B cell (primary cell): Measurements from ENCODE around the gene FGD4. TPM values are rescaled to one million over a fixed set of nuclear protein-coding genes. Genes with fewer than 3 reads are reported as not detected.

Source experiments
- ATAC-seq: fragments of 200-7000 bp; cut with Tn5 transposase; one replicate; pipeline ENCODE4 v1.10.0; 2021; ENCODE audit warnings: low read depth, mild to moderate bottlenecking, moderate number of reproducible peaks, moderate library complexity
- CTCF ChIA-PET: fragments of 350-600 bp; sonication (Branson Sonifier 250); formaldehyde crosslinking; loops from one replicate; lab custom pipeline; 2021; ENCODE audit warnings: antibody characterized with exemption, inconsistent platforms; lab: Charles Lee
- POLR2A ChIA-PET: fragments of 350-600 bp; sonication (Branson Sonifier 250); formaldehyde crosslinking; loops from one replicate; lab custom pipeline; 2021; ENCODE audit warnings: antibody characterized with exemption; lab: Charles Lee
- DNase-seq: peaks from one replicate; pipeline ENCODE4 v3.0.0; 2013
- H2AFZ ChIP-seq: 2 replicates; pipeline ENCODE4 v1.6.1; 2012; ENCODE audit warnings: mild to moderate bottlenecking, low read depth, low read length; ENCODE audit not compliant: insufficient read depth, poor library complexity, severe bottlenecking
- H3K27ac ChIP-seq, 2 donors: 1 replicate in 1 of 2; 2 replicates in 1 of 2; pipeline ENCODE4 v1.5.1; 2012 to 2013; ENCODE audit warnings: low read length in 2 of 2, mild to moderate bottlenecking in 2 of 2, moderate library complexity in 1 of 2
- H3K27me3 ChIP-seq, 4 experiments: fragments of 200-600 bp in 1 of 4; sonication (generic) in 1 of 4; replicated peaks in 1 of 4; 1 replicate in 2 of 4; 2 replicates in 2 of 4; pipeline versions ENCODE4 v1.6.1 to v1.7.0; 2013 to 2016; ENCODE audit warnings: low read length in 3 of 4, mild to moderate bottlenecking in 2 of 4, mixed read lengths in 1 of 4, moderate library complexity in 1 of 4; ENCODE audit not compliant: insufficient read depth in 4 of 4, control insufficient read depth in 3 of 4; ENCODE audit errors: control extremely low read depth in 1 of 4
- H3K36me3 ChIP-seq, 2 experiments: replicated peaks in 1 of 2; 1 replicate in 1 of 2; 2 replicates in 1 of 2; pipeline versions ENCODE4 v1.6.1 to v1.7.1; 2013; ENCODE audit warnings: low read length in 1 of 2; ENCODE audit not compliant: insufficient read depth in 2 of 2, control insufficient read depth in 1 of 2; ENCODE audit errors: control extremely low read depth in 1 of 2, extremely low read depth in 1 of 2
- H3K4me1 ChIP-seq, 2 donors: fragments of 200-600 bp in 1 of 2; sonication (generic) in 1 of 2; 1 replicate in 1 of 2; 2 replicates in 1 of 2; pipeline versions ENCODE4 v1.5.1 to v1.6.1; 2013 to 2017; ENCODE audit warnings: low read length in 2 of 2; ENCODE audit not compliant: control insufficient read depth in 2 of 2, insufficient read depth in 2 of 2
- H3K4me2 ChIP-seq: replicated peaks from 2 replicates; pipeline ENCODE3; 2012; ENCODE audit warnings: mild to moderate bottlenecking, low read depth, low read length; ENCODE audit not compliant: poor library complexity, severe bottlenecking
- H3K4me3 ChIP-seq, 5 experiments: fragments of 200-600 bp in 1 of 5; sonication (generic) in 1 of 5; 1 replicate in 3 of 5; 2 replicates in 2 of 5; pipeline versions ENCODE4 v1.5.1 to v1.7.0; 2011 to 2016; ENCODE audit warnings: low read length in 4 of 5, mild to moderate bottlenecking in 4 of 5, low read depth in 2 of 5, control low read depth in 1 of 5, moderate library complexity in 1 of 5; ENCODE audit not compliant: insufficient read depth in 1 of 5; ENCODE audit errors: control extremely low read depth in 1 of 5, extremely low read depth in 1 of 5
- H3K79me2 ChIP-seq: fragments of 200-600 bp; sonication (generic); one replicate; pipeline ENCODE4 v1.6.0; 2016; ENCODE audit warnings: low read length; ENCODE audit not compliant: control insufficient read depth, insufficient read depth
- H3K9ac ChIP-seq: fragments of 200-600 bp; sonication (generic); 2 replicates; pipeline ENCODE4 v1.6.1; 2017; ENCODE audit warnings: mild to moderate bottlenecking, low read length, moderate library complexity
- H3K9me3 ChIP-seq, 3 donors: one replicate each; pipeline versions ENCODE4 v1.6.1 to v1.7.1; 2013; ENCODE audit warnings: low read length in 2 of 3; ENCODE audit not compliant: control insufficient read depth in 2 of 3, insufficient read depth in 1 of 3; ENCODE audit errors: control extremely low read depth in 1 of 3
- H4K20me1 ChIP-seq: 2 replicates; pipeline ENCODE4 v1.6.0; 2012; ENCODE audit warnings: mild to moderate bottlenecking, low read length; ENCODE audit not compliant: insufficient read depth, control insufficient read depth, poor library complexity, severe bottlenecking
- H3K27ac Mint-ChIP-seq: one replicate; pipeline ENCODE4 v1.8.0; 2021; ENCODE audit warnings: mixed read lengths
- H3K27me3 Mint-ChIP-seq: one replicate; pipeline ENCODE4 v1.8.0; 2021; ENCODE audit warnings: mixed read lengths
- H3K4me1 Mint-ChIP-seq: one replicate; pipeline ENCODE4 v1.8.0; 2021; ENCODE audit warnings: mixed read lengths
- H3K4me3 Mint-ChIP-seq: one replicate; pipeline ENCODE4 v1.8.0; 2021; ENCODE audit warnings: mixed read lengths
- H3K9me3 Mint-ChIP-seq: one replicate; pipeline ENCODE4 v1.8.0; 2022; ENCODE audit warnings: mixed read lengths; ENCODE audit not compliant: insufficient read depth
- CTCF ChIP-seq: fragments of 200-600 bp; IDR thresholded peaks from one replicate; pipeline ENCODE4 v1.8.0; 2022; ENCODE audit warnings: antibody characterized with exemption, mild to moderate bottlenecking
- EZH2 ChIP-seq: IDR thresholded peaks from 2 replicates; pipeline ENCODE4 v1.6.1; 2012; ENCODE audit warnings: borderline replicate concordance, low read depth, mild to moderate bottlenecking, moderate library complexity, low read length; ENCODE audit not compliant: insufficient read depth, poor library complexity, severe bottlenecking
- WGBS: methylation state at CpG from one replicate; pipeline ENCODE4 v1.1.5; 2013; ENCODE audit warnings: missing lambda C conversion rate; ENCODE audit not compliant: insufficient coverage; 5-methylcytosine and 5-hydroxymethylcytosine counted together
- intact Hi-C: fragments of 100-400 bp; cut with micrococcal nuclease; formaldehyde crosslinking; loops from one replicate; pipeline ENCODE4 v1.10.0; 2022
- polyA plus RNA-seq: library from polyadenylated mRNA; depleted of rRNA; stranded (reverse); fragments of >200 nt; gene quantifications from 2 replicates; pipeline ENCODE4 v1.2.3, GENCODE V29; 2012
- total RNA-seq, 2 donors: library from RNA; stranded (reverse); fragments of 120-200 nt in 1 of 2; gene quantifications; 1 replicate in 1 of 2; 2 replicates in 1 of 2; pipeline versions ENCODE4 v1.2.3 to v1.2.4, GENCODE V29; 2013 to 2022

Gene FGD4
- total and polyA plus RNA-seq, 2 donors (not counting 1 experiment from before 2014, with no cell fraction given) = 2.1 to 2.8 TPM

GRCh38 chr12:32681272-32681671, 281.9 kb downstream of the FGD4 start:
- CTCF ChIA-PET = interaction anchor here (1.2 kb wide), 1 partner anchor 225 kb away, joined by 3 read pairs; no protein-coding TSS in a partner anchor
- peaks cover 8 to 12% of the 10 kb centered on the region in 2 donors for H3K4me1 ChIP-seq
- intact Hi-C loops = no loop called here
- H3K79me2 ChIP-seq = peaks cover 67% of the 10 kb centered on the region
- H3K9me3 Mint-ChIP-seq = no peaks in the 10 kb centered on the region
- H3K27me3 Mint-ChIP-seq = no peaks in the 10 kb centered on the region
- no peak overlapping the region for H2AFZ ChIP-seq
- H3K36me3 ChIP-seq = peaks cover 0 to 1% of the 10 kb centered on the region in 2 experiments
- no peak for ATAC-seq
- H3K9ac ChIP-seq = no peak overlapping the region
- no peak for DNase-seq
- H3K4me3 Mint-ChIP-seq = peak overlapping the region; percentile 18
- H3K4me2 ChIP-seq = no peak overlapping the region
- no peaks in the 10 kb centered on the region for H3K27me3 ChIP-seq
- TF ChIP-seq CTCF (no peak), EZH2 (no peak)
- H3K27ac Mint-ChIP-seq = no peak overlapping the region
- H3K4me3 ChIP-seq = no peak overlapping the region
- no peaks in the 10 kb centered on the region for H4K20me1 ChIP-seq
- 94% methylated on average over 5 of the region's 11 CpGs for WGBS
- peaks cover 26% of the 10 kb centered on the region for H3K4me1 Mint-ChIP-seq
- H3K9me3 ChIP-seq = peaks cover 0 to 4% (median 0%) of the 10 kb centered on the region in 3 donors
- POLR2A ChIA-PET = no interaction called here
- H3K27ac ChIP-seq = no peak overlapping the region

- Histone ChIP-seq H4K20me1 (peaks cover 6% of the 10 kb centered on the region), H3K27ac (no peak overlapping the region), H3K4me2 (no peak overlapping the region), H3K36me3 (peaks cover 0 to 3% of the 10 kb centered on the region in 2 experiments), H2AFZ (no peak overlapping the region), H3K79me2 (peaks cover 98% of the 10 kb centered on the region), H3K9ac (no peak overlapping the region), H3K4me1 (no peaks in the 10 kb centered on the region), H3K4me3 (no peak overlapping the region), H3K9me3 (peaks cover 0 to 2% (median 0%) of the 10 kb centered on the region in 3 donors), H3K27me3 (no peaks in the 10 kb centered on the region)
- no CpG with 5 or more reads among the region's 1 CpG for whole genome bisulfite sequencing
- no peak for ATAC-seq
- ChIA-PET CTCF (interaction anchor here (0.6 kb wide), 1 partner anchor 21 kb away, joined by 3 read pairs; no protein-coding TSS in a partner anchor), POLR2A (no interaction called here)
- DNase-seq = no peak
- no peak for TF ChIP-seq EZH2
- no peak for TF ChIP-seq CTCF
- H3K4me3 Mint-ChIP-seq = no peak overlapping the region
- intact Hi-C loops = no loop called here
- no peaks in the 10 kb centered on the region for H3K9me3 Mint-ChIP-seq
- H3K4me1 Mint-ChIP-seq = peaks cover 21% of the 10 kb centered on the region
- H3K27ac Mint-ChIP-seq = no peak overlapping the region
- H3K27me3 Mint-ChIP-seq = no peaks in the 10 kb centered on the region
Observed at GRCh38 chr12:32686340-32686739, 287.0 kb downstream of the FGD4 start.
